Astrocyte (in vitro differentiated cells and primary cell): ENCODE results near the gene SLC16A6.

ENCODE experiments used
- CTCF ChIP-seq: IDR thresholded peaks from 2 replicates; pipeline ENCODE4 v1.5.1; 2011; ENCODE audit warnings: low read depth, mild to moderate bottlenecking, inconsistent platforms, low read length, moderate library complexity; ENCODE audit not compliant: insufficient read depth
- EZH2 ChIP-seq: IDR thresholded peaks from 2 replicates; pipeline ENCODE4 v1.6.1; 2012; ENCODE audit warnings: mild to moderate bottlenecking, low read length, inconsistent platforms; ENCODE audit not compliant: insufficient read depth

DNA sequence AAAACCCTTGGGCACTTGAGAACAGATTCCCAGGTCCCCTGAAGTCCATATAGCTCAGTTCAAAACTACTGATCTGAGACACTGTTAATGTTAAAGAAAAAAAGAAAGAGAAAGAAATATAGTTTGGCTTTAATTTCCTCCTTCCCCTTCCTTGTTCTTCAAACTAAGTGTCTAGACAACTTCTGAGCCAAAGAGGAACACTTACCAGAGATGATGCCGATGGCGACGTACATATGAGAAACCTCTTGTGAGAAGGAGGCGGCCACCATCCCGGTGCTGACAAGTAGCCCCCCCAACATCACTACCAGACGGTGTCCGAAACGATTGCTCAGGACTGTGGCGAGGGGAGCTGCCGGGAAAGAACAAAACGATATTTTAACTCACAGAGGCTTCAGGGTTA, 17.2 kb downstream of the SLC16A6 start:
- TF ChIP-seq CTCF (no peak), EZH2 (no peak)
